ENCODE data around the gene RIIAD1. TPM values are rescaled to one million over a fixed set of nuclear protein-coding genes. Genes with fewer than 3 reads are reported as not detected.

RIIAD1 gene
- not detected in 2 replicates for total RNA-seq

GRCh38 chr1:151720974-151721787 is at the start of gene RIIAD1:
Gene RIIAD1, plus strand, starts transcription at chr1:151721522. Its CDS starts 15 bp downstream, at chr1:151721537.

GRCh38 chr1:151716771-151717631 is 4.3 kb upstream of the RIIAD1 start, which contains the start of gene CELF3:
Gene CELF3, minus strand, starts transcription at chr1:151716803. Its CDS starts 783 bp downstream, at chr1:151716020.

GRCh38 chr1:151762941-151763921 is 41.9 kb downstream of the RIIAD1 start, which contains the start of gene MRPL9:
Gene MRPL9, minus strand, starts transcription at chr1:151763496. Its CDS starts 17 bp downstream, at chr1:151763479.

Other genes starting within 250 kb of the RIIAD1 start
- gene CGN, start 210.1 kb upstream of the RIIAD1 start, total RNA-seq: under 0.01 and 0.30 TPM in 2 replicates
- gene TUFT1, start 181.2 kb upstream of the RIIAD1 start, total RNA-seq: 2.6 and 5.5 TPM in 2 replicates
- gene SNX27, start 109.5 kb upstream of the RIIAD1 start, total RNA-seq: 18.7 and 19.8 TPM in 2 replicates
- gene CELF3, start 4.7 kb upstream of the RIIAD1 start, total RNA-seq: not detected in 2 replicates
- 116 and 130 TPM in 2 replicates for gene MRPL9, start 42.0 kb downstream of the RIIAD1 start, total RNA-seq
- 9.1 and 14.0 TPM in 2 replicates for gene TDRKH, start 69.0 kb downstream of the RIIAD1 start, total RNA-seq
- gene LINGO4, start 83.9 kb downstream of the RIIAD1 start, total RNA-seq: not detected in 2 replicates
- not detected in 2 replicates for gene RORC, start 110.3 kb downstream of the RIIAD1 start, total RNA-seq
- not detected in 2 replicates for gene C2CD4D, start 118.3 kb downstream of the RIIAD1 start, total RNA-seq
- not detected in 2 replicates for gene THEM5, start 132.2 kb downstream of the RIIAD1 start, total RNA-seq
- 14.0 and 15.7 TPM in 2 replicates for gene THEM4, start 188.0 kb downstream of the RIIAD1 start, total RNA-seq

Data from epithelial cell of umbilical artery (primary cell).